HEK293 (cell line): ENCODE results near the gene BMPR1A.

Experiments used
- CTCF ChIP-seq: fragments of 450-650 bp; formaldehyde crosslinking; IDR thresholded peaks from 2 replicates; pipeline ENCODE4 v1.5.1; 2016; ENCODE audit warnings: missing biosample characterization, missing genetic modification characterization
- KLF16 ChIP-seq: fragments of 450-650 bp; formaldehyde crosslinking; IDR thresholded peaks from 2 replicates; pipeline ENCODE4 v1.5.1; 2017; ENCODE audit warnings: missing biosample characterization, missing genetic modification characterization
- MYNN ChIP-seq: fragments of 450-650 bp; formaldehyde crosslinking; IDR thresholded peaks from 2 replicates; pipeline ENCODE4 v1.5.1; 2016; ENCODE audit warnings: missing biosample characterization, missing genetic modification characterization, borderline replicate concordance
- YY1 ChIP-seq: fragments of 450-650 bp; formaldehyde crosslinking; IDR thresholded peaks from 2 replicates; pipeline ENCODE4 v1.5.1; 2018; ENCODE audit warnings: missing biosample characterization, missing genetic modification characterization
- ZBTB21 ChIP-seq: fragments of 450-650 bp; formaldehyde crosslinking; IDR thresholded peaks from 2 replicates; pipeline ENCODE4 v1.5.1; 2017; ENCODE audit warnings: missing biosample characterization, missing genetic modification characterization
- ZNF24 ChIP-seq: fragments of 450-650 bp; formaldehyde crosslinking; IDR thresholded peaks from 2 replicates; pipeline ENCODE4 v1.5.1; 2016; ENCODE audit warnings: missing biosample characterization, missing genetic modification characterization
- ZNF26 ChIP-seq: fragments of 450-650 bp; formaldehyde crosslinking; IDR thresholded peaks from 2 replicates; pipeline ENCODE4 v1.5.1; 2016; ENCODE audit warnings: missing biosample characterization, missing genetic modification characterization
- ZNF324 ChIP-seq: fragments of 450-650 bp; formaldehyde crosslinking; IDR thresholded peaks from 2 replicates; pipeline ENCODE4 v1.5.1; 2016; ENCODE audit warnings: missing biosample characterization, missing genetic modification characterization
- ZNF596 ChIP-seq: fragments of 450-650 bp; IDR thresholded peaks from 2 replicates; pipeline ENCODE4 v1.5.0; 2018; ENCODE audit warnings: missing biosample characterization, mild to moderate bottlenecking, missing genetic modification characterization, moderate library complexity
- ZNF704 ChIP-seq: fragments of 450-650 bp; formaldehyde crosslinking; IDR thresholded peaks from 2 replicates; pipeline ENCODE4 v1.5.1; 2016; ENCODE audit warnings: missing biosample characterization, missing genetic modification characterization
- ZNF768 ChIP-seq: fragments of 450-650 bp; formaldehyde crosslinking; IDR thresholded peaks from 2 replicates; pipeline ENCODE4 v1.5.1; 2018; ENCODE audit warnings: missing biosample characterization, mild to moderate bottlenecking, missing genetic modification characterization
- ZNF830 ChIP-seq: fragments of 450-650 bp; IDR thresholded peaks from 2 replicates; pipeline ENCODE4 v1.5.0; 2018; ENCODE audit warnings: missing biosample characterization, missing genetic modification characterization, low read depth, mild to moderate bottlenecking, moderate library complexity

GRCh38 chr10:86785968-86786367 lies 29.5 kb downstream of the BMPR1A start:
- no peak for TF ChIP-seq KLF16
- no peak for TF ChIP-seq CTCF (tag by site-specific recombination)
- no peak for TF ChIP-seq ZNF596 (tag by site-specific recombination)
- TF ChIP-seq ZNF768 (tag by site-specific recombination), result no peak
- TF ChIP-seq ZNF830, result no peak
- no peak for TF ChIP-seq ZNF324 (tag by site-specific recombination)
- TF ChIP-seq ZNF704 (tag by site-specific recombination), result no peak
- TF ChIP-seq YY1, result no peak
- TF ChIP-seq ZBTB21 (tag by site-specific recombination), result no peak
- TF ChIP-seq MYNN, result no peak
- TF ChIP-seq ZNF26 (tag by site-specific recombination), result no peak
- TF ChIP-seq ZNF24, result no peak
